ENCODE measurements around the gene SLC22A17.
A peak's percentile ranks its signal among the peaks of the same experiment; 100 is the strongest.
"Not testable (repeated sequence)": the region's sequence is repeated elsewhere in the genome, so short reads cannot be mapped to it uniquely, and the experiment has no call there.

SLC22A17 gene

DNA sequence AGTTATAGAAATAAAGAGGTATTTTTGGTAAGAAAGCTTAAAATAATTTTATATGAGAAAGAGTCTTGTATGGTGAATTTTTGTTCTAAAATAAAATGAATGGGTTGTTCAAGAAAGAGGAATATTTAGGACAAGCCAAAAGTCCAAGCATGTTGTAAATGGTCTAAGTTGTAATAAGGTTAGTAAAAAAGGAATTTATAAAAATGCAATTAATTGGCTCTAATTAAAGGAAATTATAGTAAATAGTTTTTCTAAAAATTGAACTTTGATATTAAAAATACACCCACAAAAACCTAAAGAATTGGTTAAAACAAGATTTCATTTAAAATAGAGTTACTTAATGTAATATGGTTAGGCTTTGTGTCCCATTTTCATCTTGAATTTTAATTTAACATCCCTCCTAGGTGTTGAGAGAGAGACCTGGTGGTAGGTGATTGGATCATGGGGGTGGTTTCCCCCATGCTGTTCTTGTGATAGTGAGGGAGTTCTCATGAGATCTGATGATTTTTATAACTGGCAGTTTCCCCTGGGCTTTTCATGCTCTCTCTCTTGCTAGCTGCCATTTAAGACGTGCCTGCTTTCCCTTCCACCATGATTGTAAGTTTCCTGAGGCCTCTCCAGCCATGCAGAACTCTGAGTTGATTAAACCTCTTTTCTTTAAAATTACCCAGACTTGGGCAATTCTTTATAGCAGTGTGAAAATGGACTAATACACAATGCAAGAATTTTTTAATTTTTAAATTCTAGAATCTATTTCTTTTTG, 13.0 kb downstream of the SLC22A17 start:
- DNase-seq (ENCODE audit: low spot score): no peak

DNA sequence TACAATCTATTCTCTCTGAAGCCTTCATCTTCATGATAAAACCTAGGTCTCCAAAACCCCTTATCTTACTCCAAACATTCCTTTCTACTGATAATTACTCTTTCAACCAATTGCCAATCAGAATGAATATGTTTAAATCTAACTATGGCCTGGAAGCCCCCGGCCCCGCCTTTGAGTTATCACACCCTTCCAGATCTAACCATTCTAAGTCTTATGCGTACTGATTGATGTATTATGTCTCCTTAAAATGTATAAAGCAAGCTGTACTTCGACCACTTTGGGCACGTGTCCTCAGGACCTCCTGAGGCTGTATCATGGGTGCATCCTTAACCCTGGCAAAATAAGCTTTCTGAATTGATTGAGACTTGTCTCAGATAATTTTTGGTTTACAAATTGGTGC, 17.1 kb downstream of the SLC22A17 start:
- DNase-seq (ENCODE audit: low spot score): no peak

DNA sequence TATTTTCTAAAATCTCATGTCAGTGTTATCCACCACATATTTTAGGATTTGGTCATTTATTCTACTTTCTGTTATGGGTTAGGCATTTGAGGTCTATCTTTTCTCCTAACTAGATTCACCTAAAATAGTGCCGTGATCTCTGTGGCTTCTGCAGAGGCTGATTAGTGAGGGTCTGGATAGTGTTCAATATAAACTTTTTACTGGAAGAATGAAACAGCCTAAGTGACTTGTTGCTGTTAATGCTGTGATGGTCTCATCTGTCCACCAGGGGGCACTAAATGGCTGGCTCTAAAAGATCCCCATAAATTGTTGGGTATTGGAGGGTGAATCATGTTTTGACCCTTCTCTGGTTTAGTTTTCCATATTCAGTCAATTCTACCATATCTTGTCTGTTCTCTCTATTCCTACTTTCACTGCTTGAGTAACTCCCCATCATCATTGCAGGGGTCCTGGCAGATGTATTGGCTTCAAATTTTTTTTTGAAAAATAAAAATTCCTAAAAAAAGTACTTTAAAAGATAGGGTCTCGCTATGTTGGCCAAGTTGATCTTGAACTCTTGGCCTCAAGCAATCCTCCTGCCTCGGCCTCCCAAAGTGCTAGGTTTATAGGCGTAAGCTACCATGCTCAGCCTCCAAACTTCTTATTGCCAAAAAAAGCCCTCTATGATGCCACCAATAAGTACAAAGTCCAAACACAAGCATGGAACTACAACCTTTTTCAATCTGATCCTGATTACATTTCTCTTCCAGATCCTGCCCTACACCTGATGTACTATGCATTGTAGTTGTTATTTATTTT, 24.5 kb downstream of the SLC22A17 start:
- DNase-seq (ENCODE audit: low spot score): peak; percentile 72

DNA sequence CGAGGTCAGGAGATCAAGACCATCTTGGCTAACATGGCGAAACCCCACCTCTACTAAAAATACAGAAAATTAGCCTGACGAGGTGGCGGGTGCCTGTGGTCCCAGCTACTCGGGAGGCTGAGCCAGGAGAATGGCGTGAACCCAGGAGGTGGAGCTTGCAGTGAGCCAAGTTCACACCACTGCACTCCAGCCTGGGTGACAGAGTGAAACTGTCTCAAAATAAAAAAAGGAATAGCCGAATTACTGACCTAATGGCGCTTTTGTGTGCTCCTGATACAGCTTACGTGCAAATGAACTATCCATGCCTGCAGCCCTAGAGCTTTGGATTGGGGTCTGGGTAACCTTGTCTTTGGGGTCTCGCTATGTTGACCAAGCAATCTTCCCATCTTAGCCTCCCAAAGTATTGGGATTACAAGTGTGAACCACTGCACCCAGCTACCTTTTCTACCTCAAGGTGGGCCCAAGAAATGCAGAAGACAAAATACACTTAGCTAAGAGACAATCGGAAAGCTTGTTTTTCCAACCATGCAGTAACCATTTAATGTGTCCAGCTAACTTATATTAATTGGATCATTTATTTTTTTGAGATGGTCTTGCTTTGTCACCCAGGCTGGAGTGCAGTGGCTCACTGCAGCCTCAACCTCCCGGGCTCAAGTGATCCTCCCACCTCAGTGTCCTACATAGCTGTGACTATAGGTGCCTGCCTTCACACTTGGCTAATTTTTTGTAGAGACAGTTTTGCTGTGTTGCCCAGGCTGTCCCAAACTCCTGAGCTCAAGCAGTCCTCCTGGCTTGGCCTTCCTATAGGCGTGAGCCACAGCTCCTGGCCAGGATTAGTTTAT, 26.0 kb downstream of the SLC22A17 start:
- no peak for DNase-seq (ENCODE audit: low spot score)

DNA sequence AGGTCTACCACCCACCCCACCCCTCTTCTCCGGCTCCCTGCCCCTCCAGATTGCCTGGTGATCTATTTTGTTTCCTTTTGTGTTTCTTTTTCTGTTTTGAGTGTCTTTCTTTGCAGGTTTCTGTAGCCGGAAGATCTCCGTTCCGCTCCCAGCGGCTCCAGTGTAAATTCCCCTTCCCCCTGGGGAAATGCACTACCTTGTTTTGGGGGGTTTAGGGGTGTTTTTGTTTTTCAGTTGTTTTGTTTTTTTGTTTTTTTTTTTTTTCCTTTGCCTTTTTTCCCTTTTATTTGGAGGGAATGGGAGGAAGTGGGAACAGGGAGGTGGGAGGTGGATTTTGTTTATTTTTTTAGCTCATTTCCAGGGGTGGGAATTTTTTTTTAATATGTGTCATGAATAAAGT, 26.9 kb downstream of the SLC22A17 start:
- DNase-seq (ENCODE audit: low spot score): not testable (repeated sequence)

DNA sequence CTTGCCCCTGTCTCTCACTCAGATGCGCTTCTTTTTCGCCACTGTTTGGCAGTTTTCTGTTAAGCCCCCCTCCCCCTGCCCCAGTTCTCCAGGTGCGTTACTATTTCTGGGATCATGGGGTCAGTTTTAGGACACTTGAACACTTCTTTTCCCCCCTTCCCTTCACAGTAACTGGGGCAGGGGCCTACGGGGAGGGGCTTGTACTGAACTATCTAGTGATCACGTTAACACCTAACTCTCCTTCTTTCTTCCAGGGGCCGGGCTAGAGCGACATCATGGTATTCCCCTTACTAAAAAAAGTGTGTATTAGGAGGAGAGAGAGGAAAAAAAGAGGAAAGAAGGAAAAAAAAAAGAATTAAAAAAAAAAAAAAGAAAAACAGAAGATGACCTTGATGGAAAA, 27.7 kb downstream of the SLC22A17 start:
- DNase-seq (ENCODE audit: low spot score): no peak

DNA sequence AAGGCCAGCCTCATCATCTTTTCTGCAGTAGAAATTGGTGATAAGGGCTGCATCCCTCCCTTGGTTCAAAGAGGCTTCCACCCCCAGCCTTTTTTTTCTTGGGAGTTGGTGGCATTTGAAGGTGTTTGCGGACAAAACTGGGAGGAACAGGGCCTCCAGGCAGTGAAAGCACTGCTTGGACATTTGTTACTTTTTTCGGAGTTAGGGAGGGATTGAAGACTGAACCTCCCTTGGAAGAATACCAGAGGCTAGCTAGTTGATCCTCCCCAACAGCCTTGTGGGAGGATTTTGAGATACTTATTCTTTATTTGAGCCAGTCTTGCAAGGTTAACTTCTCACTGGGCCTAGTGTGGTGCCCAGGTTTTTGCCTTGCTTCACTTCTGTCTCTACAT, 28.2 kb downstream of the SLC22A17 start:
- no peak for DNase-seq (ENCODE audit: low spot score)

DNA sequence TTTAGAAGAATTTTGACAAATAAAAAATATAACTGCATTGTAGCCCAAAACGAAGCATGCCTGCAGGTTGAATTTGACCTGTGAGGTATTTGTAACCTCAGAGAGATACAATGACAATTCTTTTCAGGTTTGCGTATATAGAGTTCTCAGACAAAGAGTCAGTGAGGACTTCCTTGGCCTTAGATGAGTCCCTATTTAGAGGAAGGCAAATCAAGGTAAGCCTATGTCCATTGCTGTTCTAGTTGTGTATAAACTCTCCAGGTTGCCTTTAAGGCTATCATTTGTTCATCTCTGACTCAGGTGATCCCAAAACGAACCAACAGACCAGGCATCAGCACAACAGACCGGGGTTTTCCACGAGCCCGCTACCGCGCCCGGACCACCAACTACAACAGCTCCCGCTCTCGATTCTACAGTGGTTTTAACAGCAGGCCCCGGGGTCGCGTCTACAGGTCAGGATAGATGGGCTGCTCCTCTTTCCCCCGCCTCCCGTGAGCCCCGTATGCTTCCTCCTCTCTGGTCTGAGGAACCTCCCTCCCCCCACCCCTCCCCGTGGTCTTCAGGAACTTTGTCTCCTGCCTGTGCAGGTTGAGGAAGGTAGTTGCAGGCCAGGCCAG, 28.7 kb downstream of the SLC22A17 start:
- no peak for DNase-seq (ENCODE audit: low spot score)

DNA sequence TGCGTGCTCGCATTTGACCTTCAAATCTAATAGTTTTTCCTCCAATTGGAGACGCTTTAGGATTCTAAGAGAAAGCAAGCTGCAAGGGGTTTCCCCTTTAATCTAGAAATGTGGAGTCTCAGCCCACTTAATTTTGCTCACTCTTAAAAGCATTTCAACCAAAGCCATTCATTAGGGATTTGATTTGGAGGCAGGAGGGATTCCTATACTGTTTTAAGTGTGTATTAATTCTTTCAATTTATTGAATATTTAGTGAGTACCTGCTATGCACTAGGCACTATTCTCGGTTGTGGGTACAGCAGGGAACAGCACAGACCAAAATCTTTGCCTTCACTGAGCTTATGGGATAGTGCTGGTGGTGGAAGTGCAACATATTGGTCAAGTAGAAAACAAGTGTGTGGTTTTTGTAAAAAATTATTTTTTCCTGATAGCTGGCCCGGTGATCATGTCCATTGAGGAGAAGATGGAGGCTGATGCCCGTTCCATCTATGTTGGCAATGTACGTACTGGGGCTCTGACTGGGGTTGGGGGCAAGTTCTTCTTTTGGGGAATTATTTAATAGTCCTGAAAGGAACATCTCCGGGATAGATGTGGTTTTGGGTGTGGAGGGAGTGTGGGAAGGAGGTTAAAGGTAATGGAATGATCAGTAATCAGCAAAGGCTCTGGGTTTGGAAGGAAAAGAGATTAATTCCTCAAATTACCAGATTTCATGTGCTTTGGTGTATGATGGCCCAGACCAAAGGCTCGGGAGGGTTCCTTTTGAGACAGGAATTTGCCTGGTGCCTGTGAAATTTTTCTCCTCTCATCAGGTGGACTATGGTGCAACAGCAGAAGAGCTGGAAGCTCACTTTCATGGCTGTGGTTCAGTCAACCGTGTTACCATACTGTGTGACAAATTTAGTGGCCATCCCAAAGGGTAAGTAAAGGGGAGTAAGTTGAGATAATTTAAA, 29.8 kb downstream of the SLC22A17 start:
- no peak for DNase-seq (ENCODE audit: low spot score)

DNA sequence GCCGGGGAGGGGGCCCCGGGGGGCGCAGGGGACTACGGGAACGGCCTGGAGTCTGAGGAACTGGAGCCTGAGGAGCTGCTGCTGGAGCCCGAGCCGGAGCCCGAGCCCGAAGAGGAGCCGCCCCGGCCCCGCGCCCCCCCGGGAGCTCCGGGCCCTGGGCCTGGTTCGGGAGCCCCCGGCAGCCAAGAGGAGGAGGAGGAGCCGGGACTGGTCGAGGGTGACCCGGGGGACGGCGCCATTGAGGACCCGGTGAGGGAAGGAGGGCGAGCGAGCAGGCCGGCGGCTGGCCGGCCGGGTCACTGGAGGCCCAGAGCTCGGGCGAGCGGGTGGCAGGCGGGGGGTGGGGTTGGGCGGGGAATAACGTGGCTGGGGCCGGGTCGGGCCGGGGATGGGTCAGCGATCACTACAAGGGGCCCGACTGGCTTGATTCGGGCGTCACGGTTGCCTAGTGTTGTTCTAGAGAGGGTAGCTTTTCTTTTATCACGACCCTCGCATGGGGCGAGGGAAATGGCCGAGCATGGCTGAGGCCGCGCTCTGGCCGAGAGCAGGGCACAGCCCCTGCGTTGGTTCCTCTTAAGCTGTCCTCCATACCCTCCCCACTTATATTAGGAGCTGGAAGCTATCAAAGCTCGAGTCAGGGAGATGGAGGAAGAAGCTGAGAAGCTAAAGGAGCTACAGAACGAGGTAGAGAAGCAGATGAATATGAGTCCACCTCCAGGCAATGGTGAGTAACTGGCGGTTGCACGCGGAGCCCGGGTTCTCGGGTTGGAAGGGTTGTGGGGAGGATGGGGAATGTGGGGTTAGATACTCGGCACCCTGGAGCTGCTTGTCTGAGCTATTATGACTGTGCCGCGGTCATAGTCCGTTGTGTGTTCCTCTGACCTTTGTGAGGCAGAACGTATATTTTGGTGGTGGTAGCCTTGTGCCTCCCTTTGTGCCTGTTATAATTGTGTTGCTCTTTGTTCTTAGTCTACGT, 30.8 kb downstream of the SLC22A17 start:
- peak; percentile 51 for DNase-seq (ENCODE audit: low spot score)

DNA sequence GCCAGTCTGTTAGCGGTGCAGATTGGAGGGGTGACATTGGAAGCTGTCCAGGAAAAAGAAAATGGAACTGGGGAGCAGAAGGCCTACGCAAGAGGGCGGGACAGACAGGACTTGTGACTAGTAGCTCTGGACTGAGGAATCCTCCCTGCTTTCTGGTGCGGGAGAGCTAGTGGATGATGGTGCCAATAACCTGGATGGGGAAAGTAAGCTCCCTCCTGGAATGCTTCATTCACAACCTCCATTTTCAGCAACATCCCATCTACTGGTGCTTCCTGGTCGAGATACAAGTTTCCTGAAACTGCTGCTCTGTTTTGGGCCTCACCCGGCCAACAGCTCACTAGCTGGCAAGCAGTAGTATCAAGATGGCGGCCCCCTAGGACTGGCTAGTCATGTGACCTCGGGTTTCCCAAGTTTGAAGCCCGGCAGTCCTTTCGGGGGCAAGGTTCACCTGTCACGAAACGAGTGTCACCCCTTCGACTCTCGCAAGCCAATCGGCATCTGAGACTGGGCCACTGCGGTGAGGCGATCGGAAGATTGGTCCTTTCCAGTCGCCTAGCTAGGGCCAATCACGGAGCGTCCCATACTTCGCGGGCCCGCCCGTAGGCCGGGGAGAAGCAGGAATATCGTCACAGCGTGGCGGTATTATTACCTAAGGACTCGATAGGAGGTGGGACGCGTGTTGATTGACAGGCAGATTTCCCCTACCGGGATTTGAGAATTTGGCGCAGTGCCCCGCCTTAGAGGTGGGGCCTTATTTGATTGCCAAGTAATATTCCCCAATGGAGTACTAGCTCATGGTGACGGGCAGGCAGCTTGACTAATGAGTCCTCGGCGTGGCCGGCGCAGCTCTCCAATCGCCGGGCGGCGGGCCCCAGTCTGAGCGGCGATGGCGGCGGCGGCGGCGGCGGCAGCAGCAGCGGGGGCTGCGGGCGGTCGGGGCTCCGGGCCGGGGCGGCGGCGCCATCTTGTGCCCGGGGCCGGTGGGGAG, 31.8 kb downstream of the SLC22A17 start, which contains the start of gene PABPN1:
Gene PABPN1, plus strand, starts transcription at position 874 of the 988 bp plus-strand sequence. Its CDS starts 13 bp downstream, at position 887.
- DNase-seq (ENCODE audit: low spot score): peak; percentile 99

DNA sequence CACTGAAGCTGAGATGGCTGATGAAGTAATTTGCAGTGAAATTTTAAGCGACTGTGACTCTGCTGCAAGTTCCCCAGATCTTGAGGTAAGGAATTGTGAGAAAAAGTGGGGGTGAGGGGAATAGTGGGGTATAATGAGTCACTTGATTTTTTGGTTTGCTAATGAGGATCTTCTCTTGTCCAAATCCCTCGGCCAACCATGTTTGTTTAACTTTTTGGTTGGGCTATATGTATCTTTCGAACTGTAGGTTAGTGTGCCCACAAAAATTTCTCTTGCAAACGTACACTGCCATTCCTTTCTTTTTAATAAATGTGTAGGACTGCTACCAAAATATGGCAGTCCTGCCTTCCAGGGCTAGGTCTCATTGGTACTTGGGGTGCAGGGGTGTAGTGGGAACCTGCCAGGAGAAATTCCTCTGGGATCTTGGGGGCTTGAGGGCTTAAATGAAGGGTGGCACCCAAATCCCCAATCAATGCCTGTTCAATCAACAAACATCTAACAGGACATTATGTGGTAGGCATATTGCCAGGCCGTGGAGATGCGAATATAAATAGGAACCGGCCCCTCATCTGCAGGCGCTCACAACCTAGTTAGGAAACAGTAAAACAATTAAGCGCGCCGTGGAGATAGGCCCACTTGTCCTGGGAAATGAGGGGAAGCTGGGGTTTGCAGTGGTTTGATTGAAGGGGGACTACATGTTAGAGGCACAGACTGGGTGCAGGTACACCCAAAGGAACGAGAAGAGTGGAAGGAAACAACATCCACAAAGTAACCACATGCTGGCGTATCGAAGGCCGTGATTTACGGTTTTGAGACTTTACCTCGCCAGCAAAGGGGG, 32.7 kb downstream of the SLC22A17 start:
- no peak for DNase-seq (ENCODE audit: low spot score)

DNA sequence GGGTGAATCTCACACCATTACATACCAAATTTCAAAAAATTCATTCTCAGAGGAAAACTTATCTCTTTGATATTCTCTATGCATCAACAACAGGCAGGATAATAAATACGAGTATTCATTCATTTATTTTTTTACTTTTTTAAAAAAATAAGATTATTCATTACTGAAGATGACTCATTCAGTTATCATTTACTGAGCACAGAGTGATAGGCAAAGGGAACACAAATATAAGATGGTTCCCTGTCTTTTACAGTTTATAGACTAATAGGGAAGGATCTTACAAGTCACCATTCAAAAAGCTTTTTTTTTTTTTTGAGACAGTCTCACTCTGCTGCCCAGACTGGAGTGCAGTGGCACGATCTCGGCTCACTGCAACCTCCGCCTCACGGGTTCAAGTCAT, 36.4 kb downstream of the SLC22A17 start:
- DNase-seq (ENCODE audit: low spot score): no peak

DNA sequence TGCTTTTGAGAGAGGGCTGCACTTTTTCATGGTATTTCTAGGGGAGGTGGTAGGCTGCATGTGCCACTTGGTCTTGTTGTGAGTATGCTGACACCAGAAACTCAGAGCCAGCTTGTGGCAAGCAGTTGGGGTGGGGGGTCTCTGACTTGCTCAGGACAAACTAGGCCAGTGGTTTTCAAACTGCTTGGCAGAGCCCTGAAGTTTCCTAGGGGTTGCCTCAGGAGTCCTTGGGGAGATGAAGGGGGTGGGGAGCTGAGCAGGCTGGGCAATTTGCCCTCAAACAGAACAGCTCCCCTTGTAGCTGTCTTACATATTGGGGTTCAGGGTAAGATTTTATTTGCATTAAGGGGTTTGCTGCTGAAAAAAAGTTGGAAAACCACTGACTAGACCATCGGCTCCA, 42.1 kb downstream of the SLC22A17 start:
- DNase-seq (ENCODE audit: low spot score): no peak

DNA sequence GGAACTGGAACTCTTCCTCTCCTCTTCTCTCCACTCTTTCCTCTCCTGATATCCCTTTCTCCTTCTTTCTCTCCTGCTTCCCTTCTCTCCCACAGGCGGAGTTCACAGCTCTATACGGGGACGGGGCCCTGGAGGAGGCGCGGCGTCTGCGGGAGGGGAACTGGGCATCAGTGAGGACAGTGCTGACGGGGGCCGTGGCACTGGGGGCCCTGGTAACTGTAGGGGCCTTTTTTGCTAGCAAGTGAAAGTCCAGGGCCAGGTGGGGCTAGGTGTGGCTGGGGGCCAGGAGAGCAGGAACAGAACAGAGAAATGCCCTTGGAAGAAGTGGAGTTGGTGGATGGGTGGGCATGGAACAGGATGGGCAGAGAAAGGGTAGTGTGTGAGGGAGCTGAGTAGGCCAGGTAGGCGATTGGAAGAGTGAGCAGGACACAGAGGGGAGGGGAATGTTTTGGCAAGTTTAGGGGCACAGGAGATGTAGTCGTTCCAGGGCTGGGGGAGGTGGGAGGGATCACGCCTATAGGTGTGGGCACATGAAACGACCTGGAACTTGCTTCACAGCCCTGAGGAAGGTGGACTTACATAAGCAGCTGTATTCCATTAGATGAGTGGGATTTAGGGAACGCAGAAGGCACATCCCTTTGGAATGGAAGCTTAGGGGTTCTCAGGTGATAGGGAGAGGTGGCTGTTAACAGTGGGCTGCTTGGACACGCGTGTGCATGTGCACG, 43.8 kb downstream of the SLC22A17 start:
- no peak for DNase-seq (ENCODE audit: low spot score)
